ENCODE measurements around the gene ADGRD2.

DNA sequence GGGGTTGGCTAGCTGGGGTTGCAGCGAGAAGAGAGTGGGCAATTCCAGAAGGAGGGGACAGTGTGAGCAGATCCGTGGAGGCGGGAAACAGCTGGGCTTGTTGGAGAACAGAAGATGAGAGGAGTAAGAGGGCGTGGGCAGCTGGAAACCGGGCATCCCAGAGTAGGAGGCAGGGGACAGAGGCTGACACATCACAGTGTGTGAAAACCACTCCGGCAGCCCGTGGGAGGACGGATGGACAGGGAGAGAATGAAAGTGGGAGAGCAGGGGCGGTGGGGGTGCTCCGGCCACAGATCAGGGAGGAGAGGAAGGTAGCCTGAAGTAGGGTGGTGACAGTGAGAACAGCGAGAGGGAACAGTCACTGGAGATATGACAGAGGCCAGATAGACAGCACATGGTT lies 26.7 kb upstream of the ADGRD2 start:
- no peak for TF ChIP-seq CTCF (IDR thresholded peaks at IDR 0.05)
- TF ChIP-seq POLR2A (IDR thresholded peaks at IDR 0.05), result no peak
